ENCODE measurements around the gene CARD18. TPM values are rescaled to one million over a fixed set of nuclear protein-coding genes. Genes with fewer than 3 reads are reported as not detected.
"Not testable (repeated sequence)": the region's sequence is repeated elsewhere in the genome, so short reads cannot be mapped to it uniquely, and the experiment has no call there.

The CARD18 gene
- total RNA-seq, 4 donors from 2014 or later, result not detected

- DNase-seq, result no peak
- no peak for TF ChIP-seq POLR2A (IDR thresholded peaks at IDR 0.05)
- intact Hi-C loops (cut with DNase I; ENCODE audit: low total_unique reads), result no loop called here
- H3K27ac ChIP-seq, result no peak overlapping the region
- no peak overlapping the region for H3K4me3 ChIP-seq
- H3K27me3 ChIP-seq, result no peaks in the 10 kb centered on the region
- WGBS, 2 donors (ENCODE audit: low coverage in 1 of 2), result 100% methylated on average over 1 of the region's 1 CpG
- no peaks in the 10 kb centered on the region for H3K36me3 ChIP-seq
- no peaks in the 10 kb centered on the region for H3K9me3 ChIP-seq
- H3K4me1 ChIP-seq, result peaks cover 0 to 12% (median 2%) of the 10 kb centered on the region in 4 donors
- in situ Hi-C loops (cut with MboI; ENCODE audit: low pct_ligation_motif_present in 1 of 4, low pct_unique_long_range_greater_than_20kb in 1 of 4, low sequenced_read_pairs in 3 of 4), result no loop called here
These were observed 30.2 kb downstream of the CARD18 start for GRCh38 chr11:105109321-105109720.

DNA sequence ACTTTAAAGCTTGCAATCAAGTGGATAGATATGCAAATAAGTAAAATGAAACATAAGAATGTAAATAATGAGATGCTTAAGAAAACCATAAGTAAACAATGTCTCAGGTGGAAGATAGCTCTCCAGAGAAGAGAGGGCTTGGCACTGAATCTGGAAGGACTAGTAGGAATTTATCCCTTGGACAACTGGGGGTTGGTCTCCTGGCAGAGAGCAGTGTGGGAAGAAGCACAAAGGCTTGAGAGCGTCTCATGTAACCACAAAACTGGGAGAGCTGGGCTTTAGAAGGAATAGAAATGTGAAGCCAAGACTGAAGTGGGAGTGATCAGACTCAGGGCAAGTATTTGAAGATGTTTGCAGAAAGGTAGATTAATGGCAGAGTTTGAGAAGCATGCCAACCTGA, 31.3 kb downstream of the CARD18 start:
- intact Hi-C loops (cut with DNase I; ENCODE audit: low total_unique reads), result no loop called here
- H3K27me3 ChIP-seq, result no peaks in the 10 kb centered on the region
- TF ChIP-seq CTCF (IDR thresholded peaks at IDR 0.05) (no peak), POLR2AphosphoS5 (IDR thresholded peaks at IDR 0.05) (no peak), EP300 (IDR thresholded peaks at IDR 0.05; ENCODE audit: low read depth) (no peak), POLR2A (IDR thresholded peaks at IDR 0.05) (no peak)
- peaks cover 0 to 12% (median 2%) of the 10 kb centered on the region in 4 donors for H3K4me1 ChIP-seq
- in situ Hi-C loops (cut with MboI; ENCODE audit: low pct_ligation_motif_present in 1 of 4, low pct_unique_long_range_greater_than_20kb in 1 of 4, low sequenced_read_pairs in 3 of 4), result no loop called here
- 67 to 94% methylated on average over 1 of the region's 1 CpG for WGBS, 2 donors (ENCODE audit: low coverage in 1 of 2)
- H3K27ac ChIP-seq, result no peak overlapping the region
- no peak overlapping the region for H3K4me3 ChIP-seq
- no peaks in the 10 kb centered on the region for H3K9me3 ChIP-seq
- DNase-seq, result no peak
- no peaks in the 10 kb centered on the region for H3K36me3 ChIP-seq

DNA sequence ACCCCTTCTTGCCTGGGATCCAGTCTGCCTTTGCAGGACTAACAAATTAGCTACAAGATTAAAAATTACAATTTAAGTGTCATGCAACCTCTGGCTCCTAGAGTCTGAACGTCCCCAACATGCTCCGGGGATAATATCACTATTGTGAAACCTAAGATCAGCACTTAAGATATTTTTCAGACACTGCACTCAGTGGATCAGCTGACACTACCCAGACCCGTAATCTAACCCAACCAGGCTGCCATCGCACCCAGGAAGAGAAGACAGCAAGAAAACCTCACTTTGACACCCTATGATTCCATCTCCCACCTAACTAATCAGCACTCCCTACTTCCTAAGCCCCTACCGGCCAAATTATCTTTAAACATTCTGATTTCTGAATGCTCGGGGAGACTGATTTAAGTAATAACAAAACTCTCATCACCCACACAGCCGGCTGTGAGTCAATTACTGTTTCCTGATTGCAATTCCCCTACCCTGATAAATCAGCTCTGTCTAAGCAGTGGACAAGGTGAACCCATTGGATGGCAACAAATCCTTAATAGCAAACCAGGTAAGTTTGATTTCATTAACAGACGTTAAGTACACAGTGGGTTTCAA, 32.2 kb downstream of the CARD18 start:
- H3K27ac ChIP-seq; in situ Hi-C loops (cut with MboI; ENCODE audit: low pct_ligation_motif_present in 1 of 4, low pct_unique_long_range_greater_than_20kb in 1 of 4, low sequenced_read_pairs in 3 of 4); H3K27me3 ChIP-seq; H3K36me3 ChIP-seq; H3K9me3 ChIP-seq; H3K4me3 ChIP-seq; DNase-seq; intact Hi-C loops (cut with DNase I; ENCODE audit: low total_unique reads): not testable (repeated sequence)
- WGBS, 2 donors (ENCODE audit: low coverage in 1 of 2), result 78 to 84% methylated on average over 7 to 8 of the region's 8 CpGs
- peaks cover 0 to 12% (median 2%) of the 10 kb centered on the region in 4 donors for H3K4me1 ChIP-seq

- WGBS, 2 donors (ENCODE audit: low coverage in 1 of 2), result 70 to 82% methylated on average over 1 of the region's 1 CpG
- intact Hi-C loops (cut with DNase I; ENCODE audit: low total_unique reads), result no loop called here
These were observed 33.4 kb downstream of the CARD18 start for GRCh38 chr11:105106140-105106539.

GRCh38 chr11:105104292-105104691, 35.3 kb downstream of the CARD18 start:
- DNase-seq, result no peak
- Histone ChIP-seq H3K27ac (no peak overlapping the region), H3K9me3 (no peaks in the 10 kb centered on the region), H3K4me1 (no peaks in the 10 kb centered on the region), H3K27me3 (no peaks in the 10 kb centered on the region), H3K4me3 (no peak overlapping the region), H3K36me3 (no peaks in the 10 kb centered on the region)
- WGBS, 2 donors (ENCODE audit: low coverage in 1 of 2), result 57 to 73% methylated on average over 1 of the region's 1 CpG
- intact Hi-C loops (cut with DNase I; ENCODE audit: low total_unique reads) (no loop called here), in situ Hi-C loops (cut with MboI; ENCODE audit: low pct_ligation_motif_present in 1 of 4, low pct_unique_long_range_greater_than_20kb in 1 of 4, low sequenced_read_pairs in 3 of 4) (no loop called here)
- TF ChIP-seq CTCF (IDR thresholded peaks at IDR 0.05) (no peak), POLR2A (IDR thresholded peaks at IDR 0.05) (no peak), EP300 (IDR thresholded peaks at IDR 0.05; ENCODE audit: low read depth) (no peak), POLR2AphosphoS5 (IDR thresholded peaks at IDR 0.05) (no peak)

More at GRCh38 chr11:105106140-105106539, 33.4 kb downstream of the CARD18 start:
- no peaks in the 10 kb centered on the region for H3K9me3 ChIP-seq
- no peak for TF ChIP-seq POLR2AphosphoS5 (IDR thresholded peaks at IDR 0.05)
- TF ChIP-seq CTCF (IDR thresholded peaks at IDR 0.05), result no peak
- TF ChIP-seq EP300 (IDR thresholded peaks at IDR 0.05; ENCODE audit: low read depth), result no peak
- TF ChIP-seq POLR2A (IDR thresholded peaks at IDR 0.05), result no peak
- no peak overlapping the region for H3K27ac ChIP-seq
- H3K4me3 ChIP-seq, result no peak overlapping the region
- in situ Hi-C loops (cut with MboI; ENCODE audit: low pct_ligation_motif_present in 1 of 4, low pct_unique_long_range_greater_than_20kb in 1 of 4, low sequenced_read_pairs in 3 of 4), result no loop called here
- H3K36me3 ChIP-seq, result no peaks in the 10 kb centered on the region
- H3K4me1 ChIP-seq, result peaks cover 0 to 12% (median 2%) of the 10 kb centered on the region in 4 donors
- no peaks in the 10 kb centered on the region for H3K27me3 ChIP-seq
- no peak for DNase-seq
